Endothelial cell (in vitro differentiated cells): ENCODE results near the gene ARL6IP4. TPM values are rescaled to one million over a fixed set of nuclear protein-coding genes. Genes with fewer than 3 reads are reported as not detected.

ENCODE experiments used
- DNase-seq: peaks from one replicate; pipeline ENCODE4 v3.0.0; 2021; ENCODE audit warnings: low spot score
- H3K27ac Mint-ChIP-seq: one replicate; pipeline ENCODE4 v1.8.0; 2021; ENCODE audit warnings: mixed read lengths, inconsistent platforms; ENCODE audit not compliant: unreplicated experiment
- H3K27me3 Mint-ChIP-seq: one replicate; pipeline ENCODE4 v1.8.0; 2021; ENCODE audit warnings: mild to moderate bottlenecking, moderate library complexity, mixed read lengths, inconsistent platforms; ENCODE audit not compliant: unreplicated experiment
- H3K36me3 Mint-ChIP-seq: one replicate; pipeline ENCODE4 v1.8.0; 2021; ENCODE audit warnings: mild to moderate bottlenecking, low read depth, mixed read lengths, inconsistent platforms; ENCODE audit not compliant: unreplicated experiment
- H3K4me1 Mint-ChIP-seq: one replicate; pipeline ENCODE4 v1.8.0; 2021; ENCODE audit warnings: mild to moderate bottlenecking, mixed read lengths, inconsistent platforms; ENCODE audit not compliant: unreplicated experiment
- H3K4me3 Mint-ChIP-seq: one replicate; pipeline ENCODE4 v1.8.0; 2021; ENCODE audit warnings: mild to moderate bottlenecking, mixed read lengths, inconsistent platforms; ENCODE audit not compliant: unreplicated experiment
- H3K9me3 Mint-ChIP-seq: one replicate; pipeline ENCODE4 v1.8.0; 2021; ENCODE audit warnings: mixed read lengths, inconsistent platforms; ENCODE audit not compliant: unreplicated experiment
- total RNA-seq: library from RNA; stranded (reverse); fragmentation: NEBNext Ultra II Directional; extraction: Animal tissue kit (Norgen Biotek cat#: 25700); gene quantifications from one replicate; pipeline ENCODE4 v1.2.1, GENCODE V29; 2021; ENCODE audit not compliant: unreplicated experiment
- TF ChIP-seq, protein P1 (sequence below): fragments of 200-600 bp; sonication (generic); IDR thresholded peaks from one replicate; pipeline ENCODE4 v1.5.0; 2021; ENCODE audit warnings: antibody characterized with exemption; ENCODE audit not compliant: unreplicated experiment

The ARL6IP4 gene
- total RNA-seq, 1 donor from 2014 or later, result 151 TPM

DNA sequence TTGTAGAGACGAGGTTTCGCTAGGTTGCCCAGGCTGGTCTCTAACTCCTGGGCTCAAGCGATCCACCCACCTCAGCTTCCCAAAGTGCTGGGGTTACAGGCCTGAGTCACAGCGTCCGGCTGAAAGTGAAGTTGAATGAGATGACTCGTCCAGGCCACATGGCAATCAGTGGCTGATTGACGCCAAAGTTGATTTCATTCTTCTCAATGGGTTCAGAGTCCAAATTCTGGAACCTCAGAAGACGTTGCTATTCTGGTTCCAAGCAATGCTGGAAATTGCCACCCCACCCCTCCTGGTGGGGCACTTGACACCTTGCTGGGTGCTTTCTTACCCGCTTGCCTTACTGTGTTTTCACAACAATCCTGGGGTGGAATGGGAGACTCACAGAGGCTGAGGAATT is 29.1 kb upstream of the ARL6IP4 start:
- H3K27me3 Mint-ChIP-seq, result peaks cover 4% of the 10 kb centered on the region
- no peaks in the 10 kb centered on the region for H3K36me3 Mint-ChIP-seq
- no peak for DNase-seq
- no peak overlapping the region for H3K27ac Mint-ChIP-seq
- no peak overlapping the region for H3K4me3 Mint-ChIP-seq
- no peaks in the 10 kb centered on the region for H3K9me3 Mint-ChIP-seq
- no peaks in the 10 kb centered on the region for H3K4me1 Mint-ChIP-seq
- TF ChIP-seq, protein P1, sequence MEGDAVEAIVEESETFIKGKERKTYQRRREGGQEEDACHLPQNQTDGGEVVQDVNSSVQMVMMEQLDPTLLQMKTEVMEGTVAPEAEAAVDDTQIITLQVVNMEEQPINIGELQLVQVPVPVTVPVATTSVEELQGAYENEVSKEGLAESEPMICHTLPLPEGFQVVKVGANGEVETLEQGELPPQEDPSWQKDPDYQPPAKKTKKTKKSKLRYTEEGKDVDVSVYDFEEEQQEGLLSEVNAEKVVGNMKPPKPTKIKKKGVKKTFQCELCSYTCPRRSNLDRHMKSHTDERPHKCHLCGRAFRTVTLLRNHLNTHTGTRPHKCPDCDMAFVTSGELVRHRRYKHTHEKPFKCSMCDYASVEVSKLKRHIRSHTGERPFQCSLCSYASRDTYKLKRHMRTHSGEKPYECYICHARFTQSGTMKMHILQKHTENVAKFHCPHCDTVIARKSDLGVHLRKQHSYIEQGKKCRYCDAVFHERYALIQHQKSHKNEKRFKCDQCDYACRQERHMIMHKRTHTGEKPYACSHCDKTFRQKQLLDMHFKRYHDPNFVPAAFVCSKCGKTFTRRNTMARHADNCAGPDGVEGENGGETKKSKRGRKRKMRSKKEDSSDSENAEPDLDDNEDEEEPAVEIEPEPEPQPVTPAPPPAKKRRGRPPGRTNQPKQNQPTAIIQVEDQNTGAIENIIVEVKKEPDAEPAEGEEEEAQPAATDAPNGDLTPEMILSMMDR, result no peak

DNA sequence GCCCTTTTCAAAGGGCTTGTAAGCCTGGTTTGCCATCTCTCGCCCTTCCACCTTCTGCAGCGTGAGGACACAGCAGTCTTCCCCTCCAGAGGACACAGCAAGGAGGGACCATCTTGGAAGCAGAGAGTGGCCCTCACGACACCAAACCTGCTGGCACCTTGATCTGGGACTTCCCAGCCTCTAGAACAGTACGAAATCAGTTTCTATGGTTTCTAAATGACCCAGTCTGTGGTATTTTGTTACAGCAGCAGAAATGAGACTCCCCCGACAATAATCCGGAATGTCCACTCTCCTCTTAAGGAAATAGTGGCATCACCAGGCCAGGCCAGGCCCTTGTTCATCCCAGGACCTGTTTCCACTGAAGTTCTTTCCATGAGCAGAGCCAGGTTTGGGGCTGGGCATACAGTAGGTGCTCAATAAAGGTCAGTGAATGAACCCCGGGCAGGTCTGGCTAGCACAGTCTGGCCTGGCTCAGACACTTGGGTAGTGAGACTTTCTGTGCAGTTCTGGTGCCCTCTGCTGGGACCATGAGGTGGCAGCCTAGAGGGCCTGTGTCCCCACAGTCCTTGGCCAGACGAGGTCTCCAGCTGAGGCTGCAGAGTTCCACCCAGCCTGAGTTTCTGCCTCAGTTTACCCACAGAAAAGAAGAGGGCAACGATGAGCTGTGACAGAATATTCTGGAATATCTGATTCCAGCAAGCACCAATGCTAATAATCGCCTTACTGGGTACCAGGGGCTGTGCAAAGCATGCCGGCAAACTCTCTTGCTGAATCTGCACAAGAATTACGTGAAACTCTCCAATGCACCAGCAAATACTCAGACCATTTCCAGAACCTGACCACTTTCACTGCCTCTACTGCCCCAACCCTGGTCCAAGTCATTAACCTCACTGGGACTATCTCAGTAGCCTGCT is 28.2 kb upstream of the ARL6IP4 start:
- TF ChIP-seq, protein P1, result peak; percentile 62
- Mint-ChIP-seq H3K27me3 (peaks cover 4% of the 10 kb centered on the region), H3K36me3 (no peaks in the 10 kb centered on the region), H3K27ac (no peak overlapping the region), H3K4me3 (no peak overlapping the region), H3K9me3 (no peaks in the 10 kb centered on the region), H3K4me1 (no peaks in the 10 kb centered on the region)
- DNase-seq, result peak; percentile 75

DNA sequence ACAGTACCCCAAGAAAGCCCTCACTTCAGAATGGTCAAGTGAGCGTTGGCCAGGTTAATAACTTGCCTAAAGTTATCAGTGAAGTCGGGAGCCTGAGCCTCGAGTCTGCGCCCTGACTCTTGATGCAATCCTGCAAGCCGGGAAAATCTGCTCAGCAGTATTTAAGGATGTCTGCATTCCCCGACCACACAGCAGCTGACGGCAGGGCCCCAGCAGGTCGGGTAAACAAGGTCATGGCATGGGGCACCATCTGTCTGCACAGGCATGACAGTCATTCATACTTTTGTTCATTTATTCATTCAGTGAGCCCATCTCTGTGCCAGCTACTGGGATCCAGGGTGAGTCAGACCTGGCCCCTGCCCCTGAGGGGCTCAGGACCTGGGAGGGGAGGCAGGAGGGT is 25.3 kb upstream of the ARL6IP4 start:
- Mint-ChIP-seq H3K27me3 (peaks cover 2% of the 10 kb centered on the region), H3K4me3 (no peak overlapping the region), H3K9me3 (no peaks in the 10 kb centered on the region), H3K36me3 (no peaks in the 10 kb centered on the region), H3K4me1 (no peaks in the 10 kb centered on the region), H3K27ac (no peak overlapping the region)
- TF ChIP-seq, protein P1, result no peak
- DNase-seq, result no peak

DNA sequence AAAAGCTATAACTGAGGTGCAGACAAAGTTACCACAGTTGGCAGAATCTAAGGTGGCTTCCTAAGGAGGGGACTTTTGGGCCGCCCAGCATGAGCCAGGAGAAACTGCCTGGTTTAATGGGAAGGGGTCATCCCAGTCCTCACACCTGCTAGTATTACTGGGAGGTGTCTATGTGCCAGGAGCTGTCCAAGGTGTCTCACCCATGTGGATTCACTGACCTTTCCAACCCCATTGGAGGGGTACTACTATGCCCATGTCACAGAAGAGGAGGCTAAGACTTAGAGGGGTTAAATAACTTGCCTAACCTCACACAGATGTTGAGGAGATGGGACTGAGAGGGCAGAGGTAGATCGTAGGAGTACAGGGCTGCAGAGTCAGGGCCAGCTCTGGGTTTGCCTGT is 24.4 kb upstream of the ARL6IP4 start:
- H3K4me3 Mint-ChIP-seq, result no peak overlapping the region
- peaks cover 2% of the 10 kb centered on the region for H3K27me3 Mint-ChIP-seq
- no peak overlapping the region for H3K27ac Mint-ChIP-seq
- H3K36me3 Mint-ChIP-seq, result no peaks in the 10 kb centered on the region
- no peak for DNase-seq
- H3K4me1 Mint-ChIP-seq, result no peaks in the 10 kb centered on the region
- H3K9me3 Mint-ChIP-seq, result no peaks in the 10 kb centered on the region
- TF ChIP-seq, protein P1, result no peak

DNA sequence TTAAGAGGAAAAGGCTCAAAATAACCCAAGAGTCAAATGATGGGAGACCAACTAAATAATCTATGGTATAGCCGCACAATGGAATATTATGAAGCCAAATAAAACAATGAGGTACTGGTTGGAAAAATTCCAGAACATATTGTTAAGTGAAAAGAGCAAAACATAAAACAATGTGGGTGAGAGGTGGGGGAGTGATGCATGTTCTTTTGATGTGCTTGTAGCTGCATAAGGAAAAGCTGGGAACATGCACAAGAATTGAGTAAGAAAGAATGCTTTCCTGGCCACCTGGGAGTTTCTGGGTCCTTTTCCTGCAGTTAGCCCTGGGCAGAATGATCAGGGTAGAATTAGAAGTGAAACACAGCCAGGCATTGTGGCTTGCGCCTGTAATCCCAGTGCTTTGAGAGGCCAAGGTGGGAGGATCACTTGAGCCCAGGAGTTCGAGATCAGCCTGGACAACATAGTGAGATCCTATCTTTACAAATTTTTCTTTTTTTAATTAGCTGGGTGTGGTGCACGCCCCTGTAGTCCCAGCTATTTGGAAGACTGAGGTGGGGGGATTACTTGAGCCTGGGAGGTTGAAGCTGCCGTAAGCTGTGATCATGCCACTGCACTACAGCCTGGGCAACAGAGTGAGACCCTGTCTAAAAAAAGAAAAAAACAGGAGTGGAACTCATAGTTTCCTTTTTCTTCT is 22.1 kb upstream of the ARL6IP4 start:
- no peak for DNase-seq
- Mint-ChIP-seq H3K27me3 (no peaks in the 10 kb centered on the region), H3K4me3 (no peak overlapping the region), H3K9me3 (no peaks in the 10 kb centered on the region), H3K36me3 (no peaks in the 10 kb centered on the region), H3K27ac (no peak overlapping the region), H3K4me1 (no peaks in the 10 kb centered on the region)
- TF ChIP-seq, protein P1, result no peak
